ENCODE data around the gene TTF2. TPM values are rescaled to one million over a fixed set of nuclear protein-coding genes. Genes with fewer than 3 reads are reported as not detected.
A peak's percentile ranks its signal among the peaks of the same experiment; 100 is the strongest.

The TTF2 gene
- total RNA-seq, result 8.4 and 8.9 TPM in 2 replicates

DNA sequence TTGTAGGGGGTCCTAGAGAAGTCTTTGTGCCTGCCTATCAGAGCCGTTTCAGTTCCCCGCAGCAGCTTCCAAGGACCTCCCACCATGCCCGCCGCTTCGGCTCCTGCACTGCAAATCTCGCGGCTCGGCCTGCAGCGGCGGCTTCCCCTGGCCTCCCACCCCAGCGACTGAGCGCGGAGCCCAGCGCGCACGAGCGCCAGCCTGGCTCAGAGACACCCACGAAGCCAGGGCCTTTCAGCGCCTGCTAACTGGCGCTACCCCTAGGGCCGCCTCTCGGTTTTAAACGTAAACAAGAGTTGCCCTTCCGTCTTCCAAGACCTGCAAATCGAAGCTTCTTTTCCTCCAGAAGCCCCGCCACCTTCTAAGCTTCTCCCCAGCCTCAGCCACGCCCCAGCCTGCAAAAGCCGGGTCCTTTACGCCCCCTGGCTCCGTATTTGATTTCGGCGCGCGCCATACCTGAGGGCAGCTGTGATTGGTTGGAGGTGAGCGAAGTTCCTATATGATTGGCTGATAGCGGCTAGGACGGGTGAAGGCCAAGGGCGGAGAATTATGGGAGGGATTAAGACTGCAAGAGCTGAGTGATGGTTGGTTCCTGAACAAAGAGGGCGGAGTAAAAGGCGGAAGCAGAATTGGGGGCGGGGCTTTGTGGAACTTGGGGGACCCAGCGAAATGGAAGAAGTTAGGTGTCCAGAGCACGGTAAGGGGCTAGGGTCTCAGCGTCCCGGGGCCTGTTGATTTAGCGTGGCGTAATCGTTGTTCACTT lies at the start of gene TTF2:
TTF2 (plus strand) TSS at position 649 of the 763 bp plus-strand sequence; CDS start at position 670, 21 bp downstream.

DNA sequence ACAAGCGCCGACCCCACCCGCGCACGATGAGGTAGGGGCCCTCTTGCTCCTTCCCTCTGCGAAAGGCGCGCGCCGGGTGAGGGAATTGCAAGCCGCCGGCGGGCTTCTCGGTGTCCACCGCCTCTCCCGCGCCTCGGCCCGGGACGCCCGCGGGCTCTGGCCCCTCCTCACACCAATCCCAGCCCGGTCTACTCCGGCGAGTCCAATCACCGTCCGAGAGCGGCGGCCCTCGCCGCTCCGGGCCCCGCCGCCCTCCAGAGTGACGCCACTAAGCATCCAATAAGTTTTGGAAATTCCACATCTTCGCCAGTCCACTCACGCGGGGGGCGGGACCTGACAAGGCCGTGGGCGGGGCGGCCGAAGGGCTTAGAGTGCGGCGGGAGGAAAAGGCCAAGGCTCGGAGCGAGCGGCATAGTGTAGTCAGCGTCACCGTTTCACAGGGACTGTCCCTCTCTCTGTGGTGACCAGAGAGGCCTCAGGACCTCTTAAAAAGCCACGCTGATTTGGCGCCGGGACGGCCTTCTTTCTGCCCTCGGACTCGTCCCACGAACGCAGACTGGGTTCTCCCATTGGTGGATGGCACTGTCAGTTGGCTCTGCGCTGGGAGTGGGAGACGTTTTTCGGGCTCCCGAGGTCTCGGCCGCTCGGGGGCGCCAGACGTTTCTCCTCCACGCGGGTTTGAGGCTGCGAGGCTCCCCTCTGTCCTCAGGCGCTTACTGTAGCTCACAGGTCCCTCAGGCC lies 61.6 kb downstream of the TTF2 start, which contains the start of gene TRIM45:
TRIM45 (minus strand) TSS at position 161 of the 741 bp plus-strand sequence. CDS start 548 bp downstream, outside the sequence.

Small RNA genes lying within 50 kb of the gene (small RNA-seq; reads per million reads assigned to genes)
- 30.7 reads per million, percentile 96 among the genes with 10 or more reads in this experiment for gene MIR942

Other genes starting within 250 kb of the TTF2 start
- 31.9 and 54.5 TPM in 2 replicates for gene PTGFRN, start 150.4 kb upstream of the TTF2 start, total RNA-seq
- gene CD101, start 58.6 kb upstream of the TTF2 start, total RNA-seq, result 0.49 TPM in 1 of 2 replicates, not detected in the other
- gene TRIM45, start 61.4 kb downstream of the TTF2 start, total RNA-seq, result 1.2 and 2.1 TPM in 2 replicates
- gene VTCN1, start 150.6 kb downstream of the TTF2 start, total RNA-seq, result not detected in 2 replicates